GM06990 (cell line): ENCODE measurements around the gene PKIG.
A peak's percentile ranks its signal among the peaks of the same experiment; 100 is the strongest.

Experiments
- DNase-seq: peaks from one replicate; pipeline ENCODE4 v3.0.0-alpha.2; 2011; ENCODE audit not compliant: insufficient read length; ENCODE audit errors: extremely low read depth
- H3K27me3 ChIP-seq: replicated peaks from 2 replicates; pipeline ENCODE4 v1.6.0; 2011; ENCODE audit warnings: low read length; ENCODE audit not compliant: control insufficient read depth, insufficient read depth
- H3K36me3 ChIP-seq: 2 replicates; pipeline ENCODE4 v1.5.1; 2011; ENCODE audit warnings: low read length; ENCODE audit not compliant: control insufficient read depth, insufficient read depth
- H3K4me3 ChIP-seq: replicated peaks from 2 replicates; pipeline ENCODE4 v1.5.1; 2011; ENCODE audit warnings: low read depth, mild to moderate bottlenecking, control low read depth, low read length
- CTCF ChIP-seq: IDR thresholded peaks from 2 replicates; pipeline ENCODE4 v1.5.1; 2011; ENCODE audit warnings: low read length, control low read depth, mild to moderate bottlenecking, inconsistent platforms; ENCODE audit not compliant: insufficient read depth, poor library complexity, severe bottlenecking

Gene PKIG

GRCh38 chr20:44640522-44640921 is 58.1 kb downstream of the PKIG start:
- Histone ChIP-seq H3K27me3 (no peaks in the 10 kb centered on the region), H3K4me3 (no peak overlapping the region), H3K36me3 (peaks cover 15% of the 10 kb centered on the region)
- no peak for TF ChIP-seq CTCF
- DNase-seq: no peak

- Histone ChIP-seq H3K27me3 (no peaks in the 10 kb centered on the region), H3K36me3 (peaks cover 11% of the 10 kb centered on the region), H3K4me3 (no peak overlapping the region)
- no peak for TF ChIP-seq CTCF
- no peak for DNase-seq
Observed at GRCh38 chr20:44641325-44641724, 58.9 kb downstream of the PKIG start.

- peak; percentile 75 for DNase-seq
- peak; percentile 50 for TF ChIP-seq CTCF
- no peaks in the 10 kb centered on the region for H3K27me3 ChIP-seq
- H3K36me3 ChIP-seq: peaks cover 9% of the 10 kb centered on the region
- H3K4me3 ChIP-seq: peak overlapping the region; percentile 21
Observed at GRCh38 chr20:44642203-44643153, 60.1 kb downstream of the PKIG start.

GRCh38 chr20:44643154-44643519 is 60.8 kb downstream of the PKIG start:
- DNase-seq: no peak
- Histone ChIP-seq H3K4me3 (no peak overlapping the region), H3K36me3 (peaks cover 6% of the 10 kb centered on the region)

GRCh38 chr20:44643596-44644229 is 61.3 kb downstream of the PKIG start:
- peak; percentile 37 for DNase-seq
- TF ChIP-seq CTCF: no peak
- Histone ChIP-seq H3K4me3 (no peak overlapping the region), H3K27me3 (no peaks in the 10 kb centered on the region), H3K36me3 (peaks cover 6% of the 10 kb centered on the region)

More at GRCh38 chr20:44643154-44643519, 60.8 kb downstream of the PKIG start:
- TF ChIP-seq CTCF: no peak
- no peaks in the 10 kb centered on the region for H3K27me3 ChIP-seq
